GM12874 (cell line): ENCODE results near the gene MAPK4.

ENCODE experiments used
- CTCF ChIP-seq: IDR thresholded peaks from 2 replicates; pipeline ENCODE4 v1.5.1; 2011; ENCODE audit warnings: low read depth, mild to moderate bottlenecking, control low read depth, low read length, moderate library complexity; ENCODE audit not compliant: insufficient read depth

Gene MAPK4

GRCh38 chr18:50558157-50558556, 1.7 kb upstream of the MAPK4 start:
- TF ChIP-seq CTCF = no peak

- TF ChIP-seq CTCF = no peak
Observed at GRCh38 chr18:50558948-50559751, 737 bp upstream of the MAPK4 start.

GRCh38 chr18:50560681-50561629, 1.1 kb downstream of the MAPK4 start:
- TF ChIP-seq CTCF = no peak

GRCh38 chr18:50562686-50563085, 2.8 kb downstream of the MAPK4 start:
- no peak for TF ChIP-seq CTCF

- TF ChIP-seq CTCF = no peak
Observed at GRCh38 chr18:50563376-50563775, 3.5 kb downstream of the MAPK4 start.

- TF ChIP-seq CTCF = no peak
Observed at GRCh38 chr18:50569930-50570329, 10.0 kb downstream of the MAPK4 start.

- no peak for TF ChIP-seq CTCF
Observed at GRCh38 chr18:50571606-50572005, 11.7 kb downstream of the MAPK4 start.
